Muscle of arm (tissue), 12 donors: Measurements from ENCODE around the gene CTBP1. TPM values are rescaled to one million over a fixed set of nuclear protein-coding genes. Genes with fewer than 3 reads are reported as not detected.

ENCODE experiments used
- DNase-seq: peaks from one replicate; pipeline ENCODE4 v3.0.0-alpha.2; 2013
- polyA plus RNA-seq, 12 donors: library from polyadenylated mRNA; unstranded; fragments of 120-200 nt; gene quantifications; one replicate each; pipeline ENCODE4 v1.2.1, GENCODE V29; 2013; ENCODE audit not compliant: insufficient read length in 12 of 12

CTBP1 gene
- polyA plus RNA-seq, 12 donors, result 78.0 to 2,748 (median 94.9) TPM

GRCh38 chr4:1200425-1201035, 48.4 kb downstream of the CTBP1 start:
- peak; percentile 89 for DNase-seq

- DNase-seq, result no peak
Observed at GRCh38 chr4:1199556-1200331, 49.2 kb downstream of the CTBP1 start.

- DNase-seq, result peak; percentile 77
Observed at GRCh38 chr4:1198098-1198844, 50.7 kb downstream of the CTBP1 start.

DNA sequence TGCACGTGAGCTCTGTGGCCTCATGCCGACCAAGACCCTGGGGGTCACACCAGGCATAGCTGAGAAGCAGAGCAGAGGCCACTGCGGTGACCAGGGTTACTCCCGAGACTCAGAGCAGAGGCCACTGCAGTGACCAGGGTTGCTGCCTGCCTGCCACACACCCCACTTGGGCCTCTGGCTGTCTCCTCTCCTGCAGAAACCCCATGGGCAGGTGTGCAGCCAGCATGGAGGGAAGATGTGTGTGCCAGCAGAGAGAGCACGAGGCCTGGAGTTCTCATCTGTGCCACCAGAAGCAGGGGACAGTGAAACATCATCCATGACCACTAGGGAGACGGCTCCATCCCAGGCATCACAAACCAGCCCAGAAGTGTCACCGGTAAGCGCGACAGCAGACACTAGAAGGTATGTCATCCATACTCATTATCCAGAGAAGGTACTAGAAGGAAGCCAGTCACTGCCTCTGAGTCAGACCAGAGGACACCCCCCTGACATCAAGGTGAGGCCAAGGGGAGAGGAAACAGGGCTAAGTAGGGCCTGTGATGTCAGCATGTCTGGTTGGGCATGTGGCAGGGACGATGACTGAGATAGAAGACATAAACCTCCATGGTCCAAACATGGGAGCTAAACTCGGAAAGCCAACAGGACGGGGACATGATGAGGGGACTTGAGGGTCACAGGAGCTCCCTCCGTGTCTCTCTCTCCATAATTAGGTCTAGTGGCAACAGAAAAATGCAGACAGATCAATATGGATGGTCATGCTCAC, 52.3 kb downstream of the CTBP1 start:
- DNase-seq, result no peak

DNA sequence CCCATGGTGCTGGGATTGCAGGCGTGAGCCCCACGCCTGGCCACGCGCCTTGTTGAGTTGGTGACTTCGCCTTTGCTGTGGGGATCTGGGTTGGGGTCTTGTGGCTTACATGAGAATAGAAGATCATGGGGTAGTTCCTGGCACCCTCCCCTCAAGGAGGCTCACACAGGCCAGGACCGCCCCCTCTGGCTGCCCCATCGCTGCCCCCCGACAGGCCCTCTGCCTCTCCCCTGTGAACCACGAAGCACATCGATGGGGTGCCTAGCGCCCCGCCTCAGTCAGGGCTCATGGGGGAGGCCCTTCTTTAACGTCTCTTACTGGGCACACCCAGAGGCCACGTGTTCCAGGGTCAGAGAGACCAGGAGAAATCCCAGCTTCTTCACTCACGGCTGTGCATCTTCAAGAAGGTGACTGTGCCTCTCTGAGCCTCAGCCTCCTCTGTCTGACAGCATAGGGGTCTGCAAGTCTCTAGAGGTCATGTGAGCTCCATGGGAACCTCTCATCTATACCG, 53.0 kb downstream of the CTBP1 start:
- DNase-seq, result no peak

DNA sequence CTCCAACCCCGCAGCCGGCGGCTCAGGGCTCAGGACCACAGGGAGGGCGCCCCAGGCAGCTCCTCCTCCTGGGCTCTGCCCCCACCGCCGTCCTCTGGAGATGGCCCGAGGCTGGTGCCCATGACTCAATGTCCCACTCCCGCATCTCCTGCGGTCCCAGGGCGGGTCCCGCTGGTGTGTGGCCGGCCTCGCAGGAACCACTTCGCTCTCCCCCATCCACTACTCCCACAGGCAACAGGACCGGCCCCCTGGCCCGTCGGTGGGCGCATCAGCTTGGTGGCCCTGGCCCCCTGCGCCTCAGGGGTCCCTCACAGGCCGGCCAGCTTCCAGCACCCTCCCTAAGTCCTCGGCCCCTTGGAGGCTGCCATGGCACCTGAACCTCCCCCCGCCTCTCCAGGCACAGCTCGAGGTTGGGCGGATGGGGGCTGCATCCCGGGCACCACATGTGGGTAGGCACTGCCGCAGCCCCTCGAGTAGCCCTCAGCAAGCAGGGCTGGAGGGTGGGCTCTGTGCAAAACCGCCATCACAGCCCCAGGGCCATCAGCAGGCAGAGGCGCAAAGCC, 53.7 kb downstream of the CTBP1 start:
- no peak for DNase-seq

DNA sequence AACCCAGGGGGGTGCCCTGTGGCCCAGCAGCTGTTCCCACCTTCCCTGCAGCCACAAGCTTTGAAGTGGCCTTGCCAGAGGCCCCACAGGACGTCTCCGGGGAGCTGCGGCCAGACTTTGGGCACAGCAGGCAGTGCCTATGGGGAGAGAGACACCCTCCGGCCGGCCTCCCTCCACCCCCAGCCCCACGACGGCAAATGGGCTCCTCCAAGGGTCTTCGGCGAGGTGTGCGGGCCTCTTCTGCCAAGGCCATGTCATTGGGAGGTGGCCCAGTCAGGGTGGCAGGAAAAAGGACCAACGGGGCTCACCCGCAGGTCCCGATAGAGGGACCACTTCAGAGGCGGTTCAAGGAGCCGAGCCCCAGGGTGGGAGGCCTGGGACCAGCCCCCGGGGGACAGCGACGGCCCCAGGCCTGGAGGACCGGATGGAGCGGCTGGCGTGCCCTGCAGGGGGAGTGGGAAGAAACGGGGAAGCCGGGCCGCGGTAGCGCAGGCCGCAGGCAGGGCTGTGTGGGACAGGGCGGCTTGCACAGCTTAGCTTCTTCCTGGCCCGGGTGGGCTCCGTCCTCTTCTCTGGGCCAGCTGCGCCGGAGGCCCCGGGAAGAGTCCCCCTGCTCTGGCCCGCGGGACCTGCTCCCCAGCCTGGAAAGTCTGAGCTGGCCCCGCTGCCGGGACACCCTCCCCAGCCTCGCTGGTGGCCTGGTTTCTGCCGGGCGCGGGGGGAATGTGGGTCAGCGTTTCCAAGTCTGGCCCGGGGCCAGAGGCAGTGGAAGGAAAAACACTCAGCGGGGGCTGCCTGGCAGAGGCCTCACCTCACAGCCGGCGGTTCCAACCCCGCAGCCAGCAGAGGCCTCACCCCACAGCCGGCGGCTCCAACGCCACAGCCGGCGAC, 54.7 kb downstream of the CTBP1 start:
- no peak for DNase-seq

GRCh38 chr4:1193206-1194009, 55.5 kb downstream of the CTBP1 start:
- DNase-seq, result no peak

DNA sequence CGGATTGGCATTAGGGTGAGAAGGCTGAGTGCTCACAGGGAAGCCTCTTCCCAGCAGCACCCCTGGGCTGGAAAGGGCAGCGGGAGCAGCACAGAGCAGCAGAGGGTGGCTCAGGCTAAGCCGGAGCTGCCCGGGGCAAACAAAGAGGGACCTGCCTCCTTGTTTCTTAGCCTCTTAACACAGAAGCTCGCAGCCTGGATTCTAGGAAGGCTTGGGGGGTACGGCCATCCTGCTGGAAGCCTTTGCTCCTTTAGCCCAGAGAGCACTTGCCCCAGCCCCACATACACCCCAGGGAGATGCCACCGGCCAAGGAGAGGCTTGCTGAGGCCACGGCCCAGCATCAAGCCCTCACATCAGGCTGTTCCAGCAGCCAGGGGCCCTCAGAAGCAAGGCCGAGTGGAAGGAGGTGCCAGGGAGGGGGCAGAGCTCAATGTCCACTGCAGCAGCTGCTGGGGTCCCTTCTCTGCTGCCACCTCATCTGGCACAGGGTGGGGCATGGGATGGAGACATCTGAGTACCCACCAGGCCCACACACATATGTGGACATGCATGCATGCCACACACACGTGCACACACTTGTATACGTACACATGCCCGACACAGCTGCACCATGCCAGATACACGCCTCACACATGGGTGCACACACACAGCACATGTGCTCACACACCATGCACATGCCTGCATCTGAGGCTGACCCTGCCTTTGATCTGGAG, 56.3 kb downstream of the CTBP1 start:
- DNase-seq, result no peak

- peak; percentile 92 for DNase-seq
Observed at GRCh38 chr4:1192091-1192492, 56.8 kb downstream of the CTBP1 start.

DNA sequence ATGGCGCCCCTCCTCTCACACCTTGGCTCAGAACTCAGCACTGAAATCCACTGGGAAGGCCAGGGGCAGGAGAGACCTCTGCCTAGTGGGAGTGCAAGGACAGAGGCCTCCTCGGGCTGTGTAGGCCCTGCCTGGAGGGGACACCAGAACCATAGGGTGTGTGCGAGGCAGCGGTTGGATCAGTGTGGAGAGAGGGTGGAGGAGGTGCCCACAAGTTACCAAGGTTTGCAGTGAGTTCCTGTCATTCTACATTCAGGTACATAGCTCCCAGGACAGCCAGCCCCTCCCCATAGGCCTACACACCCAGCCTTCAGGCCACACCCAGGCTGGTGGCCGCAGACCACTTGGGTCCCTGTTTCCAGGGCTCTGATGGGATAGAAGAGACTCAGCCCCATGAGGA, 57.3 kb downstream of the CTBP1 start:
- DNase-seq, result no peak

DNA sequence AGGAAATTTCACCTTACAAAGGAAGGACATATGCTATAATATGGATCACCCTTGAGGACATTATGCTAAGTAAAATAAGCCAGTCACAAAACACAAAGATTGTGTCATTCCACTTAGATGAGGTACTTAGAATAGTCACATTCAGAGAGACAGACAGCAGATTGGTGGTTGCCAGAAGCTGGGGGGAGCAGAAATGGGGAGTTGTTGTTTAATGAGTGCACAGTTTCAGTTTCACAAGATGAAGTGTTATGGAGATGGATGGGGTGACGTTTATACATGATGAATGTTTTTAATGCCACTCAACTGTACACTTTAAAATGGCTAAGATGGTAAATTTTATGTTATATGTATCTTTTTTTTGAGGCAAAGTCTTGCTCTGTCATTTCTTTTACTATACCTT, 61.7 kb downstream of the CTBP1 start:
- DNase-seq, result no peak

DNA sequence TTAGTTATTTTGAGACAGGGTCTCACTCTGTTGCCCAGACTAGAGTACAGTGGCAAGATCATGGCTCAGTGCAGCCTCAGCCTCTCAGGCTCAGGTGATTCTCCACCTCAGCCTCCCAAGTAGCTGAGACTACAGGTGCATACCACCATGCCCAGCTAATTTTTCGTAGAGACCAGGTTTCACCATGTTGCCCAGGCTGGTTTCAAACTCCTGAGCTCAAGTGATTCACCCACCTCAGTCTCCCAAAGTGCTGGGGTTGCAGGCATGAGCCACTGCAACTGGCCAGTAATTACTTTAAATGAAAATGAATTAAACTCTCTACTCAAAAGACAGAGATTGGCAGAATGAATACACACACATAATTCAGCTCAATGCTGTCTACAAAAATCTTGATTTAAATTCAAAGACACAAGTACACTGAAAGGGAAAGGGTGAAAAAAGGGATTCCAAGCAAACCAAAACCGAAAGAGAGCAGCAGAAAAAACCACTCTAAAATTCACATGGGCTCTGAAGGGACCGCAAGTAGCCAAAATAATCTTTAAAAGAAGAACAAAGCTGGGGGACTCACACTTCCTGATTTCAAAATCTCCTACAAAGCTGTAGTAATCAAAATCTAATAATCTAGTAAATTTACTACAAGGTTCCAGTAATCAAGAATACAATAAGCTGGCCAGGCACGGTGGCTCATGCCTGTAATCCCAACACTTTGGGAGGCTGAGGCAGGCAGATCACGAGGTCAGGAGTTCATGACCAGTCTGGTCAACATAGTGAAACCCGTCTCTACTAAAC, 64.8 kb downstream of the CTBP1 start:
- DNase-seq, result no peak

DNA sequence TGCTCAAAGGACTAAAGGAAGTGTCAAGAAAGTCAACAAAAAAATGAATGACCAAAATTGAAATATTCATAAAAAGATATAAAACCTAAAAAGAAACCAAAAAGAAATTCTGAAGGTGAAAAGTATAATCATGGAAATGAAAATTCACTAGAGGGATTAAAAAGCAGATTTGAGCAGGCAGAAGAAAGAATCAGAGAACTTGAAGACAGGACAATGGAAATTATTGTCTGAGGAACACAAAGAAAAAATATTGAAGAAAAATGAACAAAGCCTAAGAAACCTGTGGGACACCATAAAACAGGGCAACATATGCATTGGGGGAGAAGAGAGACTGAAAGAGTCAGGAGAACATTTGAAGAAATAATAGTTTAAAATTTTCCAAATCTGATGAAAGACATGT, 66.6 kb downstream of the CTBP1 start:
- DNase-seq, result no peak

DNA sequence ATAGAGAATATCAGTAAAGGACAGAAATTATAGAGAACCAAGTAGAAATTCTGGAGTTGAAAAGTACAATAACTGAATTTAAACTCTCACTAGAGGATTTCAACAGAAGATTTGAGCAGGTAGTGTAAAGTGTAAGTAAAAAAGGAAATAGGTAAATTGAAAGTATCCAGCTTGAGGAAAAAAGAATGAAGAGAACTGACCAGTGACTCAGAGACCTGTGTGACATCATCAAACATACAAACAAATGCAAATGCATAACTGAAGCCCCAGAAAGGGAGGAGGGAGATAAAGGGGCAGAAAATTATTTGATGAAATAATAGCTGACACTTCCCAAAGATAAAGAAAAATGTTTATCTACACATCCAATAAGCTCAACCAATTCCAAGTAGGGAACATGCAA, 68.3 kb downstream of the CTBP1 start:
- DNase-seq, result no peak

GRCh38 chr4:1179976-1180375, 69.0 kb downstream of the CTBP1 start:
- DNase-seq, result no peak

GRCh38 chr4:1179089-1179441, 69.9 kb downstream of the CTBP1 start:
- DNase-seq, result no peak
